NOMO-1 treated with dmso at 0.1 percent for 144 hours (cell line): Measurements from ENCODE around the gene ABHD17B.

Experiments used
- DNase-seq: peaks from one replicate; lab custom pipeline; 2025; ENCODE audit not compliant: unreplicated experiment; lab: John Stamatoyannopoulos, UW

Gene ABHD17B

DNA sequence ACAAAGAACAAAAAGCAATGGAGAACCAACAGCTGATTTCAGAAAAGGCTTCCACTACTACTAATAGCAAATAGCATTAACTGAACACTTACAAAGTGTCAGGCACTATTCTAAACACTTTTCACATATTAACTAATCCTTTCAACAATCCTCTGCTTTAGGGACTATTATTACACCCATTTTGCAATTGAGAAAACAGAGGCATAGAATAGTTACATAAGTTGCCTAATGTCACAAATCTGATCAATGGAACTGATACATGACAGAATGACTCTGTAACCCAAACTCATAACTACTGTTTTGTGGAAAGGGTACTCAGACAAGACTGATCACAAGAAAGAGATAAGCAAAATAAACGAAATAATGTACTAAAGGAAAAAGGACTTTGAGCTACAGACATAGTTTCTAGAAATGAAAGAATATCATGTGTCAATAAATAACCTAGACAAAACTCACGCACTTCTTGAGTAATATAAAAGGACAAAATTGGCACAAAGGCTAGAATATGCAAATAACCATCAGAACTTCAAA, 31.3 kb downstream of the ABHD17B start:
- no peak for DNase-seq

DNA sequence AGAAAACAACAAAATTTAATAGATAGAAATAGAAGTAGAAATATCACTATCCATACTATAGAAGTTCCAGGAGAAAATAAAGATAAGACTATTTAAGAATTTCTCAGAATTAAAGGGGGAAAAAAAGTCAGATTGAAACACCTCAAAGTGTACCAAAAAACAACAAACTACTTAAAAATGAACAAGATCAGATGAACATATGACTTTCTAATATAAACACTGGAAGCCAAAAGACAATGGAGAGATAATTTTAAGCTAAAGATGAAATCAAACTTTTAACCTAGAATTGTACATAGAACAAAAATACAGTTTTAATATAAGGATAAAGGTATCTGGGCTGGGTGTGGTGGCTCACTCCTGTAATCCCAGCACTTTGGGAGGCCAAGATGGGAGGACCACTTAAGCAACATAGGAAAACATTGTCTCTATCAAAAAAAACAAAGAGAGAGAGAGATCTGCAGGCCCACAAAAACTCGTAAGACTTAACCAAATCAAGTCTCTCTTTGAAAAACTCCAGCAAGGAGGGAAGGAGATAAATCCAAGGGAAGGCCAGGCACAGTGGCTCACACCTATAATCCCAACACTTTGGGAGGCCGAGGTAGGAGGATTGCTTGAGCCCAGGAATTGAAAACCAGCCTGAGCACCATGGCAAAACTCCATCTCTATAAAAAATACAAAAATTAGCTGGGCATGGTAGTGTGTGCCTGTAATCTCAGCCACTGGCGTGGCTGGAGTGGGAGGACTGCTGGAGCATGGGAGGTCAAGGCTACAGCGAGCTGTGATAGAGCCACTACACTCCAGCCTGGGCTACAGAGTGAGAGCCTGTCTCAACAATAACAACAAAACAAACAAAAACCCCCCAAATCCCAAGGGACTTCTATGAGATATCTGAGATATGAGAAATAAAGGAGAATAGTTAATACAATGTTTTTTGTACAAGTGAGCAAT, 32.4 kb downstream of the ABHD17B start:
- DNase-seq: no peak

DNA sequence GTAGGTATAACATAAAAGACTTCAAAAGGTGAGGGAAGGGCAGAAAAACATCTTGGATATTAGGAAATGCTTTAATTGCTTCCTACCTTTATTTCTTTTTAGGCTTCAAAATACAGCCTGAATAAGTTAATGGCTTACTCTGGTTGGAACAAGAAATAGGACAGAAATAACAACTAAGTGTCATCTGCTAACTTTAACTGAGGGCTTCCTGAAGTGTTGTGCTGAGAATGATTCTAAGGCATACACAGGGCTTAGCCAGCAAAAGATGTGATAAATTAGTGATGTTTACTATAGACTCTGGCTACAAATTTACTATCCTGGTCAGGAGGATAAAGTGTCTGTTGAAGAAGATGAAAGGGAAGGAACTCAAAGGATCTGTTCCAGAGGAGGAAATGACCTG, 34.2 kb downstream of the ABHD17B start:
- DNase-seq: no peak

DNA sequence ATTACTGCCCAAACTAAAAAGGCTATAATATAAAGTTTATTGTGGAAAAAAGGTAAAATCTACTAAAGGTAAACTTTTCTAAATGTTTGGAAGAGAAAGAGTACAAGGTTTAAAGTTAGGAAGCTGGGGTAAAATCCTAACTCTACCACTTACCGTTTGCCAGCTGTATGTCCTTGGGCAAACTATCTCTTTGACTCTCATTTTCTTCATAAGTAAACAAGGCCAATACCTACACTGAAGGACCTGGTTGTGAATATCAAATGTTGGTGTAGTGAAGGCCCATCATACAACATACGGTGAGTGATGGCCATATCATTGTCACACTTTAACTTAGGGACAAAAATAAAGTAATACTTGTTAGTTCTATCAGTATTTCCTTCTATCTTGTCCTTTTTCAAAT, 34.9 kb downstream of the ABHD17B start:
- DNase-seq: no peak

DNA sequence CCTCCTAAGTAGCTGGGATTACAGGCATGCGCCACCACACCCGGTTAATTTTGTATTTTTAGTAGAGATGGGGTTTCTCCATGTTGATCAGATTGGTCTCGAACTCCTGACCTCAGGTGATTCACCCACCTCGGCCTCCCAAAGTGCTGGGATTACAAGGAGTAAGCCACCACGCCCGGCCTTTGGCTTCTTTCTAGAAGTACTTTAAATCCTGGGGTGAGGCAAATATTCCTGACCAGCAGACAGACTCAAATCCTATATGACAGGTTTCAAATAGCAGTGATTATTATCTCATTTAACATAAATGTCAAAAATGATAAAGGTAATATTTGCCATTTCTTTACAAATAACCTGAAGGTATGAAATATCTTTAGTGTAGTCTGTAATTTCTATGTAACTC, 35.6 kb downstream of the ABHD17B start:
- no peak for DNase-seq

DNA sequence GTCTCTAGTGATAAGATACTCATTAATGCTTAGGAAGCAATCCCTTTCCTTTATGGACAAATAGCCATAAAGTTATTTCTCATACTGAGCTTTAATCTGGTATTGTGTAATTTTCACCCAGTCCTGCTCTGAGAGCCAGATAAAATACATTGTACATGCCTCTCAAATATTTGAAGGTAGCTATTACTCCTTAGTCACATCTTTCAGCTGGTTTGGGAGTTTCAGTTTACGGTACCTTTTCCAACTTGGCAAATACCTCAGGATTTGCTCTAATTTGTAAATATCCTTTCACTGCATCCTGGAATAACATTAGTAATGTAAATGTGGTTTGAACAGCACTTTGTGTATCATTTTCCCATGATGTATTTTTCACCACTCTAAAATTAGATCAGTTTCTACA, 47.4 kb downstream of the ABHD17B start:
- no peak for DNase-seq

DNA sequence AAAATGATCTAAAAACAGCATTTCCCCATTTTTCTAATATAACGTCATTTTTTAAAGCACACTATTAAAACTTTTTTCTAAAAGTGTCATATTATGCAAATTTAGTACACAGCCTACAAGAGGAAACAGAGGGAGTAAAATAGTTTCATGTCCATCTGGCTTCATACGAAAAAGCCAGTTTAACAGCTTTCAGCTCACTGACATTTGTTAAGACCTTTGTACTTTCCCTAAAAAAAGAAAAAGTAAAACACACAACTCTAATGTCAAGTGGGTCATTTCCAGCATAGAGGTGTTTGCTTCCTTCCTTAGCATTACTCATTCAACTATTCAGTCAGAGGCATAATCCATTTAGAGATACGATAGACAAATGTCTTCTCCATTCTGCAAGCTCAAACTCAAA, 49.4 kb downstream of the ABHD17B start:
- no peak for DNase-seq

DNA sequence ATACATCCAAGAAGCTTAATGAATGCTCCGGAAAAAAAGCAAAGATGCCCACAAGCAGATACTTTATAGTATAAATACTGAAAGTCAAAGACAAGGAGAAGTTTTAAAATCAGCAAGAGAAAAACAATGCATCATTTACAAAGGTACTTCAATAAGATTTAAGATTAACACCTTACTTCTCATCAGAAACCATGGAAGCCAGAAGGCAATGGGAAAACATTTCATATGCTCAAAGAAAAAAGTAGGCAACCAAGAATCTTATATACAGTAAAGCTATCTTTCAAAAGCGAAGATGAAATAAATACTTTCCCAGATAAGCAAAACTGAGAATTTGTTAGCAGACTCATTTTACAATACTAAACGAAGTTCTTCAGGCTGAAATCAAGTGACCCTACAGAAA, 51.1 kb downstream of the ABHD17B start:
- no peak for DNase-seq

DNA sequence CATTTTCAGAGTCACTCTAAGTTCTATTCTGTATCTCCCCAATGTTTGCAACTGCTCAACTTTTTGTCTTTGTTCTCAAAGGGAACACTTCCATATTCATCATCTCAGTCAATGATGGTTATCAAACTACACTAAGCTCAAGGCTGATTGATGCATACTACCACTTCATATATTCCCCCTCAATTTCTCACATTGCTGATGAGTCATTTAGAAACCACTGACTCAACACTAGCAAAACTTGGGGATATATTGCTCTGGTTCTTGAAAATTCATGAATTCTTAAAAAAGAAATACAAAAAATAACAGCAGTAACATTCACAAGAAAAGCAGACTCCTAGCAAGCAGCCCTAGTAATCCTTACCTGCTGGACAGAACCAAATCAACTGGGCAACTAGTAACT, 52.2 kb downstream of the ABHD17B start:
- no peak for DNase-seq

DNA sequence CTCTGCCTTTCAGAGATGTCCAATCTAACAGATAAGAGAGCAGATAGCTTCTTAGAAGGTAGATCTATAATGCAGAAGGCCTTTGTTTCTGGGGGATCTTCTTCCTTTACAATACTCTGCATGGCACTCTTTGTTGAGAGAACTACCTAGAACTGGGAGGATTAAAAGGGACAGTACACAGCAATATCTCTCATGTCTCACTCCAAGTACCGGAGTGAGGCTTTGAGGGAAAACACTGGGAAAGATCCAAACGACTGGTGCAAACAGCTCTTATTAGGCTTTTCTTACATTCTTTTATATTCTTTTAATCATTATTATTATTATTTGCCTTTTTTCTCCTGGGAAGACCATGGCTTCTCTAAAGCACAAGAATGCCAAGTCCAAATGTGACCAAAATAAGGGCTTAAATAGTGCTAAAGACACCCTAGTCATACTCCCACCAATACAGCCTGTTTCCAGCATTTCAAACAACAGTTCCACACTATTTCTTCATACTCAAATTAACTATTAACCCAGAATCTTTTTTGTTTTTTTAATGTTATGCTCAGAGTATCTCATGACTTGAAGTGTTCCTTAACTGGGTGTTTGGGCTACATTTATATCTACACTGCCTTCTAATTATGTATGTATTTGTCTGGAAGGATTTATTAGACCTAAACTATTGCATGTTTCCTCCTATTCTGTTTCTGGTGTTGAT, 52.7 kb downstream of the ABHD17B start:
- no peak for DNase-seq

DNA sequence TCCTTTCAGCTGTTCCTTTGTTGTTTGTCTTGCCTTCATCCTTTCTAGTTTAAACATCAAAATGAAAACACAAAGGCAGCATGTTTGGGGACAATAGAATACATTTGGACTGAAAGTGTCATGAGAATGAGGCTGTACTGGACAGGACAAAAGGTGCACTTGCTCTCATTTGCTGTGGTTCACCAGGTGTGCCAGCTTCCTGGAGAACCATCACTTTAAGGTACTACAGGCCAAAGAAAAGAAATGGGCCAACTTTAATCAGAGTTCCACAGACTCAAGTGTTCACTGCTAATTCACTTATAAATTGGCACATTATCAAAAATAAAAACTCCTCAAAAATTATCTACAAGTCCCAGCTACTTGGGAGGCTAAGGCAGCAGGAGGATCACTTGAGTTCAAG, 53.8 kb downstream of the ABHD17B start:
- DNase-seq: no peak

DNA sequence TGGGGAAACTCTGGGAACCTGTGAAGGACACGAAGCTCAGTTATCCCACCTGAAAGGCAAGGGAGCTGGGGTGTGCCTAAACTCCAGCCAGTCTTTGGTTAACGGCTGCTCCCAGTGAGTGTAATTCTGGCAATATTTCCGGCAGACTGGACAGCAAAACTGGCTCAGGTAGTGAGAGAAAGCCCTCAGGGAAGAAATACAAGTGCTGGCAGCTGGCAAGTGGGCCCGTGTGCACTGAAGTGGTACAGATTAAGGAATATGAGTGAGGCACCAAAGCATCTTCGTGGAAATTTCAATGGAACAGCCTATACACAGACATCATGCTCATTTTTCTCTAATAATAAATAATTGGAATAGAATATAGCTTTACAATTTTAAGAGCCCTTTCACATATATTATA, 56.2 kb downstream of the ABHD17B start:
- no peak for DNase-seq

DNA sequence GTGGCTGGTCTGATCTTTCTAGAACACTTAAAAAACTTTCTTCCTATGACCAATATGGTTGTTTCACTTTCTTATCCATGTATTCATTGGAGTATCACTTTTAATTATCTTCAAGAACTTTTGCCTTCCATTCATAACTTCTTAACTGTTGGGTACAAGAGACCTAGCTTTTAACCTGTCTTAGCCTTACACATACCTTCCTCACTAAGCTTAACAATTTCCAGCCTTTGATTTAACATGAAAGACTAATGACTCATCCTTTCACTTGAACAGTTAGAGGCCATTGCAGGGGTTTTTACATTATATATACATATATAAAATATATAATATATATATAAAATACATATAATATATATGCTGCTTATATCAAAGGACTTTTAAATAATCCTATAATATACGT, 57.9 kb downstream of the ABHD17B start:
- DNase-seq: no peak

DNA sequence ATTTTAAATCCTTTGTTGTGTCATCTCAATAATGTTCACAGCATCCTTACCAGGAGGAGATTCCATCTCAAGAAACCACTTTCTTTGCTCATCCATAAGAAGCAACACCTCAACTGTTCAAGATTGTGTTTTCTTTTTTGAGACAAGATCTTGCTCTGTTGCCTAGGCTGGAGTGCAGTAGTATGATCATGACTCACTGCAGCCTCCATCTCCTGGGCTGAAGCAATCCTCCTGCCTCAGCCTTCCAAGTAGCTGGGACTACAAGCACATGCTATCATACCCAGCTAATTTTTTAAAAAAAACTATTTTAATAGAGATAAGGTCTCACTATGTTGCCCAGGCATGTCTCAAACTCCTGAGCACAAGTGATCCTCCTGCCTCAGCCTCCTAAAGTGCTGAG, 60.0 kb downstream of the ABHD17B start:
- no peak for DNase-seq

DNA sequence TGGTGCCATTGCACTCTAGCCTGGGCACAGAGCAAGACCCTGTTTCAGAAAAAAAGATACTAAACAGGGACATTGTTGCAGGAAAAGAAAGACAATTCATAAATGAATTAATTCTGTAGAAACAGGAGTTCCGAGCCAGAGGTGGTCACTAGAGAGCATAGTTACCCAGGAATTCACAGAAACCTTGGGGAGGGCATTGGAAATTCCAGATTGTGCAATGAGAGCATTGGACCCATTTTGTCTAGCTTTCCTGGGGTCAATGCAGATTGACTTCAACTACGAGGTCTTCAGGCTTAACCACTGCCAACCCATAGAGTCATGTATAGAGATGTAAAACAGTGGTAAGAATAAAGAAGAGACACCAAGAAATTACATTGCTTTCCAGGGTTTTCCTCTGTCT, 63.1 kb downstream of the ABHD17B start:
- no peak for DNase-seq

DNA sequence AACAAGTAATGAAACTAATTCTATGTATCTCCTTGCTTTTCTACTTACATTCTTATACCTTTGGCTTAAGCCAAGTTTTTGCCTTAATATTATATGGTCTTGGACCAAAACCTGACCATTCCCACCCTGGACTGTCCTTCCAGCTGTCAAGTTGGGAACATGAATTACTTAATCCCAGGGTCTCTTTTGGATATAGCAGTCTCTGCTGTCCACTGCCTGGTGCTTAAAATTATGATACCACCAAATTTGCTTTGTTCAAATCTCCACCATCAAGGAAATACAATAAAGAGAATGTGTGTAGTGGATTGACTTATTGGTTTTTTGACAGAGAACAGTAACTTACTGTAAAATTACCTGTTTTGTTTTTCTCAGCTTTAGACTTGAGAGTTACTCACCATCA, 66.2 kb downstream of the ABHD17B start:
- no peak for DNase-seq

DNA sequence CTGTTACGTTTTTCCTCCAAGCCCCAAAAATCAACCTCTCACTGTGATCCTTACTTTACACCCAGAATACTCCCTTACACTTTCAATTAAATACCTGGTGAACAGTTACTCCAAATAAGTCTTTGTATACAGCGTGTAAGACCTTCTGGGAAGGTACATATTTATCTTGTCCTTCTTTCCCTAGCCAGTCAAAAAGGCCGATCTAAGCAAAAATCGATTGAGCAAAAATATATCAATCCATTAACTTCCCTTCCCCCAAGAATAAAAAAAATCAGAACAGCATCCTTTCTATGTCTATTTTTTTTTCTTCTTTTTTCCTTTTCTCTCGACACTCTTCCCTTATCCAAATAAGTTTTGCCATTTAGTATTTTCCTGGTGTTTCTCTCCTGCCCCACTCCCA, 71.3 kb downstream of the ABHD17B start:
- DNase-seq: no peak

DNA sequence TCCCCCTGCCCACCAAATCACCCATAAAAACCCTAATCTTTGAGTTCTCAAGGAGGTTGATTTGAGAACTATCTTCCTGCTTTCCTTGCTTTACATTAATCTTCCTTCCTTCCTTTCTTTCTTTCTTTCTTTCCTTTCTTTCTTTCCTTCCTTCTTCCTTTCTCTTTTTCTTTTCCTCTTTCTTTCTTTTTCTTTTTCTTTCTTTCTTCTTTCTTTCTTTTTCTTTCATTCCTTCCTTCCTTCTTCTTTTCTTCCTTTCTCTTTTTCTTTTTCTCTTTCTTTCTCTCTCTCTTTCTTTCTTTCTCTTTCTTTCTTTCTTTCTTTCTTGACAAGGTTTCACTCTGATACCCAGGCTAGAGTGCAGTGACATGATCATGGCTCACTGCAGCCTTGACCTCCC, 75.4 kb downstream of the ABHD17B start:
- no peak for DNase-seq

DNA sequence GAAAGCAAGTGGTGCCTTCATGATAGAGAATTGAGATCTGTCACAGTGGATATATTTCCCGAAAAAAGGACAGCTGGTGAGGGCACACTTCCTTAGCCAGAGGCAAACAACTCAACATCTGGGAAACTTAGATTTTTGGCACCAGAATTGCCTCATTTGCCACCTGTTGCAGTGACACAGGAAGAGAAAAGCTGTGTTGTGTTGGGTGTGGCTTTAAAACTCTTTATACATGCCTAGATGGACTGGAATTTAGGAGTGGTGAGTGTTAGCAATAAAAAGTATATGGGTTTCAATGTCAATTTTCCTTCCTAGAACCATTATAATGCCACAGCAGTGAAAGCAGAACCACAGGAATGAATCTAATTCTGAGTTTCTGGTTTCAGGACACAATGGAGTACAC, 80.1 kb downstream of the ABHD17B start:
- no peak for DNase-seq

DNA sequence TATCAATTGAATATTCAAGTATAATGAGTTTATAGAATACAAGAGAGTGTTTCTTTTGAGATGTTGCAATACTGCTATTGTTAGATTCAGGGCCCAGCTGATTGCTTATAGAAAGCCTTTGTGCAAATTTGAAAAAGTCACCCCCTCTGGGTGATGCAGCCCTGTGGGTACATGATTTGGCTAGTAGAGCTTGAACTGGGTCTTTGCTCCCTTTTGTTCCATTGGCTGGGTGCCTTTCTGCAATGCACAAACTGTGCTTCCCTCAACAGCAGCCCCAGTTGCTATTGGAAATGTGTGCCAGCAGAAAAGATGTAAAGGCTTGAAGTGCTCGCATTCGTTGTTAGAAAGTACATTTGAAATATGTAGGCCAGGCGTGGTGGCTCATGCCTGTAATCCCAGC, 80.8 kb downstream of the ABHD17B start:
- DNase-seq: no peak

DNA sequence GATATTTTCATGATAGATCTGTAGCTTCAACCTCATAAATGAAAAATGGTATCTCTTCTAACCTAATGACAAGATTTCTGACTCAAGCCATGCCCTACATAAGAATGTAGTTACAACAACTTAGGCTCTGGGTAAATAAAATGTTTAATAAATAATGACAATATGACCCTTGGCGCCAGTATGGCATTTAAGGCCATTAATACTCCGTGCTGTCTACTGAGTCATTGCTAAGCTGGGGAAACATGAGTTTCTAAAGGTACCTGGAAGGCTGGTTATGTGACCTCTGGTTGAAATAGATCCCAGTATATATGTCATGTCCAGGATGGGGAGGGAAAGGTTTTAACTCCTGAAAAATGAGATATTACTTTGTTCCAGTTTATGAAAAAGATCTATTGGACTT, 84.7 kb downstream of the ABHD17B start:
- no peak for DNase-seq

DNA sequence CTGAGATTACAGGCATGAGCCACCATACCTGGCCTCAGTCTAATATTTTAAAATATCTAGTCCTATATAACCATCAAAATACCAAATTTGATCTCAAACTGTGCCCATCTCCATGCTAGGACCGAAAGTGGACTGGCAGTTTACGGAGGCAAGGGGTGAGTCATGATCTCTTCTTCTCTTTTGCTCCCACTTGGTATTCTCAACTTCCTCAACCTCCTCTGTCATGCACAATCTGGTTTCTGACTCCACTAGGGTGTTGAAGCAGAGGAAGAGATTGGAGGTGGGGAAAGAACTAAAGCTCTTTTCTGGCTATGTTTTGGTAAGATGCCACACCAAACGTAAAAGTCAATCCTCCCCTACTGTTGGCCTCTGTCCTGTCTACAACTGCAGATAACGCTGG, 86.7 kb downstream of the ABHD17B start:
- no peak for DNase-seq
